Mucosa of descending colon (tissue), 3 donors: ENCODE results near the gene DHRS1. TPM values are rescaled to one million over a fixed set of nuclear protein-coding genes. Genes with fewer than 3 reads are reported as not detected.
"Not testable (repeated sequence)": the region's sequence is repeated elsewhere in the genome, so short reads cannot be mapped to it uniquely, and the experiment has no call there.

Experiments
- ATAC-seq: fragments of 200-7000 bp; cut with Tn5 transposase; one replicate; pipeline ENCODE4 v1.9.1; 2020; ENCODE audit warnings: mild to moderate bottlenecking, moderate library complexity
- DNase-seq, 3 donors: peaks; one replicate each; pipeline ENCODE4 v3.0.0-alpha.2; 2020
- H3K36me3 ChIP-seq: fragments of 200-600 bp; one replicate; pipeline ENCODE4 v1.8.0; 2021; ENCODE audit warnings: low read depth, mild to moderate bottlenecking
- H3K4me1 ChIP-seq: fragments of 200-600 bp; one replicate; pipeline ENCODE4 v1.8.0; 2021; ENCODE audit warnings: low read depth, mild to moderate bottlenecking
- H3K4me3 ChIP-seq: fragments of 200-600 bp; one replicate; pipeline ENCODE4 v1.8.0; 2021; ENCODE audit warnings: mild to moderate bottlenecking
- H3K9me3 ChIP-seq: fragments of 200-600 bp; one replicate; pipeline ENCODE4 v1.8.0; 2021; ENCODE audit warnings: mild to moderate bottlenecking
- CTCF ChIP-seq: fragments of 200-600 bp; IDR thresholded peaks from one replicate; pipeline ENCODE4 v1.8.0; 2022; ENCODE audit warnings: antibody characterized with exemption, mild to moderate bottlenecking
- intact Hi-C, 2 donors: fragments of 100-400 bp; cut with DNase I in 1 of 2; cut with micrococcal nuclease in 1 of 2; formaldehyde crosslinking; loops; one replicate each; pipeline versions ENCODE4 v1.11.0 to v1.11.1; 2022; cut with DNase I, micrococcal nuclease
- total RNA-seq, 3 donors: library from RNA; stranded (reverse); fragmentation: NEBNext Ultra II Directional in 2 of 3; extraction: Animal tissue kit (Norgen Biotek cat#: 25700) in 2 of 3; gene quantifications; one replicate each; pipeline versions ENCODE4 v1.2.1 to v1.2.4, GENCODE V29; 2021 to 2023
- donor health status: DM: no; HTN: no; CAD: no; lungs with moderate emphysema.
- donor health status: DM: no; HTN: no; CAD: no.
- donor health status: DM: no; HTN: yes; CAD: no.

Gene DHRS1
- total RNA-seq, 3 donors from 2014 or later, result 30.6 to 56.9 (median 54.9) TPM

GRCh38 chr14:24330973-24331674 is 31.5 kb upstream of the DHRS1 start:
- no peaks in the 10 kb centered on the region for H3K36me3 ChIP-seq
- intact Hi-C loops, result loop anchor here (5.0 kb wide), 3 partner anchors 36 to 106 kb away; partner anchors contain the start of gene NFATC4 (in 1 of the 2)
- no peak overlapping the region for H3K4me3 ChIP-seq
- DNase-seq, result peak in 1 of 3 donors; percentile 55
- TF ChIP-seq CTCF, result no peak
- ATAC-seq, result no peak
- peaks cover 36% of the 10 kb centered on the region for H3K4me1 ChIP-seq
- no peaks in the 10 kb centered on the region for H3K9me3 ChIP-seq

GRCh38 chr14:24329736-24330135 is 30.2 kb upstream of the DHRS1 start:
- ATAC-seq (peak; percentile 10), DNase-seq (peak; percentile 48 to 84 (median 57))
- H3K9me3 ChIP-seq, result no peaks in the 10 kb centered on the region
- H3K36me3 ChIP-seq, result no peaks in the 10 kb centered on the region
- no peak for TF ChIP-seq CTCF
- intact Hi-C loops, result loop anchor here (5.0 kb wide), 3 partner anchors 38 to 108 kb away; partner anchors contain the start of gene NFATC4 (in 1 of the 2)
- H3K4me1 ChIP-seq, result peaks cover 29% of the 10 kb centered on the region
- no peak overlapping the region for H3K4me3 ChIP-seq

- peak in 1 of 3 donors; percentile 54 for DNase-seq
- no peak for TF ChIP-seq CTCF
- peaks cover 23% of the 10 kb centered on the region for H3K4me1 ChIP-seq
- no peaks in the 10 kb centered on the region for H3K36me3 ChIP-seq
- no peaks in the 10 kb centered on the region for H3K9me3 ChIP-seq
- no peak overlapping the region for H3K4me3 ChIP-seq
- intact Hi-C loops, result no loop called here
- ATAC-seq, result no peak
Observed at GRCh38 chr14:24329073-24329663, 29.6 kb upstream of the DHRS1 start.

GRCh38 chr14:24327914-24328313 is 28.3 kb upstream of the DHRS1 start:
- H3K36me3 ChIP-seq, H3K4me3 ChIP-seq, intact Hi-C loops, H3K9me3 ChIP-seq, ATAC-seq: not testable (repeated sequence)
- TF ChIP-seq CTCF, result peak; percentile 51
- peak; percentile 69 to 74 (median 71) for DNase-seq
- H3K4me1 ChIP-seq, result peaks cover 12% of the 10 kb centered on the region

GRCh38 chr14:24327303-24327702 is 27.7 kb upstream of the DHRS1 start:
- TF ChIP-seq CTCF, result no peak
- H3K4me1 ChIP-seq, result peaks cover 5% of the 10 kb centered on the region
- no peaks in the 10 kb centered on the region for H3K36me3 ChIP-seq
- ATAC-seq (no peak), DNase-seq (no peak)
- H3K4me3 ChIP-seq, result no peak overlapping the region
- intact Hi-C loops, result no loop called here
- H3K9me3 ChIP-seq, result no peaks in the 10 kb centered on the region
